HepG2 (cell line): ENCODE data around the gene NDUFB4. TPM values are rescaled to one million over a fixed set of nuclear protein-coding genes. Genes with fewer than 3 reads are reported as not detected.

Experiments
- ATAC-seq: fragments of 200-7000 bp; cut with Tn5 transposase; 3 replicates; pipeline ENCODE4 v1.9.1; 2020; ENCODE audit warnings: mild to moderate bottlenecking, moderate library complexity
- Bru-seq: library from RNA; stranded (reverse); fragments of 400-500 nt; gene quantifications from one replicate; lab custom pipeline; 2021; lab: Mats Ljungman, UMichigan
- BruChase-seq, 2 experiments: library from RNA; stranded (reverse); fragments of 400-500 nt; gene quantifications; one replicate each; lab custom pipeline; 2021; lab: Mats Ljungman, UMichigan
- BruUV-seq: library from RNA; stranded (reverse); fragments of 400-500 nt; replicated peaks from 2 replicates; lab custom pipeline; 2021; lab: Mats Ljungman, UMichigan
- CTCF ChIA-PET: fragments of 300-600 bp; formaldehyde crosslinking; extraction: SDS; loops from one replicate; lab custom pipeline; 2021; ENCODE audit warnings: low total read pairs, inconsistent platforms, low intra/inter-chr PET ratio; lab: Yijun Ruan, JAX
- POLR2A ChIA-PET: fragments of 350-600 bp; sonication (Branson Sonifier 250); formaldehyde crosslinking; loops from one replicate; lab custom pipeline; 2020; ENCODE audit warnings: antibody characterized with exemption, inconsistent platforms; lab: Yijun Ruan, JAX
- DNase-seq: peaks from one replicate; pipeline ENCODE4 v3.0.0-alpha.2; 2015; ENCODE audit warnings: low spot score
- FAIRE-seq: peaks from 3 replicates; lab custom pipeline; 2011; peaks lifted over from hg19 to GRCh38; lab: Jason Lieb, UNC
- H2AFZ ChIP-seq: one replicate; pipeline ENCODE4 v1.6.1; 2011; ENCODE audit warnings: low read length, inconsistent platforms
- H3K27ac ChIP-seq: fragments of 300-600 bp; 3 replicates; pipeline ENCODE4 v1.8.0; 2011; ENCODE audit warnings: mixed run types, mild to moderate bottlenecking, mixed read lengths, low read length, inconsistent platforms; ENCODE audit not compliant: insufficient read depth; ENCODE audit errors: extremely low read length
- H3K27me3 ChIP-seq, 2 experiments: fragments of 200-600 bp in 1 of 2; 2 replicates in 1 of 2; 3 replicates in 1 of 2; pipeline versions ENCODE4 v1.6.0 to v1.8.0; 2011; ENCODE audit warnings: low read length in 2 of 2, mild to moderate bottlenecking in 2 of 2, moderate library complexity in 2 of 2, inconsistent platforms in 1 of 2; ENCODE audit not compliant: insufficient read depth in 2 of 2, control insufficient read depth in 1 of 2
- H3K36me3 ChIP-seq, 2 experiments: fragments of 200-600 bp in 1 of 2; replicated peaks in 1 of 2; 2 replicates in 1 of 2; 3 replicates in 1 of 2; pipeline versions ENCODE4 v1.5.1 to v1.8.0; 2011; ENCODE audit warnings: low read length in 2 of 2, inconsistent platforms in 1 of 2; ENCODE audit not compliant: insufficient read depth in 2 of 2, control insufficient read depth in 1 of 2
- H3K4me1 ChIP-seq: 2 replicates; pipeline ENCODE4 v1.5.1; 2012; ENCODE audit warnings: low read length, inconsistent platforms; ENCODE audit not compliant: insufficient read depth
- H3K4me2 ChIP-seq: 2 replicates; pipeline ENCODE4 v1.6.0; 2011; ENCODE audit warnings: low read depth, low read length, inconsistent platforms
- H3K4me3 ChIP-seq, 3 experiments: fragments of 200-600 bp in 1 of 3; sonication (generic), shearing (Covaris generic) in 1 of 3; replicated peaks in 1 of 3; 2 replicates each; pipeline ENCODE4 v1.5.1; 2011 to 2016; ENCODE audit warnings: low read length in 3 of 3, inconsistent platforms in 2 of 3, low read depth in 2 of 3, mild to moderate bottlenecking in 2 of 3, control low read depth in 1 of 3, mixed read lengths in 1 of 3; ENCODE audit not compliant: insufficient read depth in 1 of 3
- H3K79me2 ChIP-seq: one replicate; pipeline ENCODE4 v1.6.1; 2011; ENCODE audit warnings: low read length, inconsistent platforms; ENCODE audit not compliant: insufficient read depth
- H3K9ac ChIP-seq: 2 replicates; pipeline ENCODE4 v1.6.0; 2011; ENCODE audit warnings: mild to moderate bottlenecking, low read depth, low read length, inconsistent platforms; ENCODE audit not compliant: insufficient read depth
- H3K9me3 ChIP-seq: 2 replicates; pipeline ENCODE4 v1.5.1; 2012; ENCODE audit warnings: mild to moderate bottlenecking, low read length
- H4K20me1 ChIP-seq: 2 replicates; pipeline ENCODE4 v1.6.0; 2011; ENCODE audit warnings: inconsistent platforms, mild to moderate bottlenecking, low read length, moderate library complexity; ENCODE audit not compliant: insufficient read depth
- ZNF362 ChIP-seq: sonication (generic); formaldehyde crosslinking; IDR thresholded peaks from 2 replicates; pipeline ENCODE4 v1.4.0; 2020; ENCODE audit warnings: missing genetic modification reagents, mild to moderate bottlenecking, borderline replicate concordance
- ZNF44 ChIP-seq: sonication (generic); formaldehyde crosslinking; IDR thresholded peaks from 2 replicates; pipeline ENCODE4 v1.5.1; 2020; ENCODE audit warnings: mild to moderate bottlenecking, missing genetic modification reagents
- ZNF556 ChIP-seq: sonication (generic); formaldehyde crosslinking; IDR thresholded peaks from 2 replicates; pipeline ENCODE4 v1.4.0; 2020; ENCODE audit warnings: mild to moderate bottlenecking, missing genetic modification reagents, borderline replicate concordance
- ZNF768 ChIP-seq: sonication (generic); formaldehyde crosslinking; IDR thresholded peaks from 2 replicates; pipeline ENCODE4 v1.4.0; 2020; ENCODE audit warnings: missing genetic modification reagents
- WGBS: methylation state at CpG from one replicate; pipeline ENCODE4 v1.1.6; 2017; ENCODE audit warnings: low lambda C conversion rate; 5-methylcytosine and 5-hydroxymethylcytosine counted together
- in situ Hi-C: cut with HindIII; loops from 2 replicates; pipeline ENCODE4 v1.10.0; 2017; ENCODE audit warnings: low pct_unique_long_range_greater_than_20kb; ENCODE audit not compliant: extremely low pct_ligation_motif_present
- intact Hi-C: fragments of 100-400 bp; cut with micrococcal nuclease; formaldehyde crosslinking; loops from one replicate; pipeline ENCODE4 v1.10.0; 2022; ENCODE audit not compliant: unreplicated experiment
- long read RNA-seq, 2 experiments: library from RNA in 1 of 2; library from polyadenylated mRNA in 1 of 2; stranded (forward) in 1 of 2; unstranded in 1 of 2; transcript quantifications; one replicate each; pipeline ENCODE4 v2.0.0, GENCODE V29; 2019 to 2022
- polyA minus RNA-seq, 3 experiments: library from RNA; depleted of rRNA, polyadenylated mRNA; stranded (reverse); fragments of >200 nt; gene quantifications; 2 replicates each; pipeline ENCODE4 v1.2.3, GENCODE V29; 2011; ENCODE audit warnings: low replicate concordance in 1 of 3
- polyA plus RNA-seq, 8 experiments: library from polyadenylated mRNA; depleted of rRNA in 3 of 8; stranded (reverse) in 7 of 8; unstranded in 1 of 8; fragments of >200 nt; fragmentation: Illumina TruSeq in 4 of 8; extraction: Trizol in 4 of 8; gene quantifications; 2 replicates each; pipeline versions ENCODE4 v1.2.1 to v1.2.3, GENCODE V29; 2011 to 2016; ENCODE audit warnings: low read depth in 4 of 8, missing spikeins in 1 of 8, mixed read lengths in 1 of 8; ENCODE audit not compliant: insufficient read depth in 1 of 8
- total RNA-seq, 5 experiments: library from RNA; depleted of rRNA; stranded (reverse); fragments of >200 nt; fragmentation: Illumina TruSeq; extraction: Trizol; gene quantifications; 2 replicates each; pipeline ENCODE4 v1.2.3, GENCODE V29; 2016; ENCODE audit warnings: low read depth in 1 of 5
- TF ChIP-seq, protein P1 (sequence below): sonication (generic); formaldehyde crosslinking; IDR thresholded peaks from 2 replicates; pipeline ENCODE4 v1.4.0; 2020; ENCODE audit warnings: mild to moderate bottlenecking, missing genetic modification reagents
- TF ChIP-seq, protein P2 (sequence below): sonication (generic); formaldehyde crosslinking; IDR thresholded peaks from 2 replicates; pipeline ENCODE4 v1.4.0; 2020; ENCODE audit warnings: missing genetic modification reagents

Gene NDUFB4
- 115 and 117 TPM in 2 replicates for total RNA-seq (2016; rRNA removed; fragmentation: Illumina TruSeq; extraction: Trizol)
- total RNA-seq (2016; cell fraction: cytosol; rRNA removed; fragmentation: Illumina TruSeq; extraction: Trizol; ENCODE audit: low read depth) = 39.9 and 43.6 TPM in 2 replicates
- total RNA-seq (2016; cell fraction: insoluble cytoplasmic fraction; rRNA removed; fragmentation: Illumina TruSeq; extraction: Trizol) = 110 and 124 TPM in 2 replicates
- 33.6 and 35.8 TPM in 2 replicates for total RNA-seq (2016; cell fraction: membrane; rRNA removed; fragmentation: Illumina TruSeq; extraction: Trizol)
- total RNA-seq (2016; cell fraction: nucleus; rRNA removed; fragmentation: Illumina TruSeq; extraction: Trizol) = 55.5 and 56.1 TPM in 2 replicates
- 114 and 116 TPM in 2 replicates for polyA plus RNA-seq (2011; rRNA removed)
- polyA plus RNA-seq (2011; cell fraction: cytosol; rRNA removed) = 159 and 174 TPM in 2 replicates
- polyA plus RNA-seq (2011; cell fraction: nucleus; rRNA removed) = 62.2 and 63.2 TPM in 2 replicates
- polyA plus RNA-seq (2012) = 93.3 and 104 TPM in 2 replicates
- polyA plus RNA-seq (2016; cell fraction: cytosol; fragmentation: Illumina TruSeq; extraction: Trizol; ENCODE audit: low read depth) = 81.3 and 104 TPM in 2 replicates
- 235 and 273 TPM in 2 replicates for polyA plus RNA-seq (2016; cell fraction: insoluble cytoplasmic fraction; fragmentation: Illumina TruSeq; extraction: Trizol; ENCODE audit: low read depth)
- polyA plus RNA-seq (2016; cell fraction: membrane; fragmentation: Illumina TruSeq; extraction: Trizol; ENCODE audit: low read depth) = 63.4 and 67.0 TPM in 2 replicates
- polyA plus RNA-seq (2016; cell fraction: nucleus; fragmentation: Illumina TruSeq; extraction: Trizol; ENCODE audit: insufficient read depth, low read depth) = 131 and 145 TPM in 2 replicates
- polyA minus RNA-seq (2011; rRNA and poly(A)+ RNA removed; ENCODE audit: low replicate concordance) = 56.8 and 189 TPM in 2 replicates
- polyA minus RNA-seq (2011; cell fraction: cytosol; rRNA and poly(A)+ RNA removed) = 65.4 and 78.7 TPM in 2 replicates
- polyA minus RNA-seq (2011; cell fraction: nucleus; rRNA and poly(A)+ RNA removed) = 34.8 and 40.0 TPM in 2 replicates
- Bru-seq, nascent RNA = percentile 95 among the genes with signal in this experiment
- BruChase-seq, experiment 1, labeled RNA remaining after a 6-hour chase = percentile 92 among the genes with signal in this experiment
- percentile 89 among the genes with signal in this experiment for BruChase-seq, experiment 2, labeled RNA remaining after a 2-hour chase
- long read RNA-seq, experiment 1, transcript NDUFB4-201 (3 exons, 671 nt) = major isoform, 163 of 169 reads
- long read RNA-seq, experiment 1, partial matches to known transcripts = 0 of 169 reads
- long read RNA-seq, experiment 1, other reads (novel, unspliced or antisense) = 3 of 169 reads
- long read RNA-seq, experiment 2, transcript NDUFB4-201 (3 exons, 671 nt) = major isoform, 171 of 187 reads
- long read RNA-seq, experiment 2, partial matches to known transcripts = 0 of 187 reads
- long read RNA-seq, experiment 2, other reads (novel, unspliced or antisense) = 15 of 187 reads

DNA sequence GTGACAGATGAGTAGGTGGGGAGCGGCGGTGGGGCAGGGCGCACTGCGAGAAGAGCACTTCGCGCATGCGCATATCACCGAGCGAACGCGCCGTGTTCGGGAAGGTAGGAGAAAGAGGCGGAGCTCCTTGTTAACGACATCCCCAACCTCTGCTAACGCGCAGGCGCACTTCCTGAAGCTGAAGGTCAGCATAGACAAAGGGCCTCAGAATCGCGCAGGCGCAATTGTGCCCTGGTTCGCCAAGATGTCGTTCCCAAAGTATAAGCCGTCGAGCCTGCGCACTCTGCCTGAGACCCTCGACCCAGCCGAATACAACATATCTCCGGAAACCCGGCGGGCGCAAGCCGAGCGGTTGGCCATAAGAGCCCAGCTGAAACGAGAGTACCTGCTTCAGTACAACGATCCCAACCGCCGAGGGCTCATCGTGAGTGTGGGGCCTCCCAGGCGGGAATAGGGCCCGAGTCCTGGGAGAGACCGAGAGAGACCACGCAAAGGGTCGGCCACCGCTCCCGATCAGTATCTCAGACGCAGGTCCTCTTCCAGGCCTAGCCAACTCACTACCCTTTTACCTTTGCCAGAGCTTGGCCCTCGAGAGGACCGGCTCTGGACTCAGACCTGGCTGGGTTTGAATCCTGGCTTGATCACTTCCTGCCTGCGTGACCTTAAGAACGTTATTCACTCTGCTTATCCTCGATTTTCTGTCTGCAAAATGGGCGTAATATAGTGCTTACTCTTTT lies at the start of gene NDUFB4:
Gene NDUFB4, plus strand, starts transcription at position 221 of the 737 bp plus-strand sequence. Its CDS starts 24 bp downstream, at position 245.
- peaks cover 0 to 3% of the 10 kb centered on the region in 2 experiments; a peak in 1 of 5 replicates for H3K27me3 ChIP-seq
- no peaks in the 10 kb centered on the region for H3K9me3 ChIP-seq
- in situ Hi-C loops (no loop called here), intact Hi-C loops (no loop called here)
- WGBS = 2% methylated on average over 19 of the region's 53 CpGs
- TSS peak; percentile 75 for BruUV-seq
- peak within 1 kb of the TSS; percentile 94 for H3K4me2 ChIP-seq
- H3K79me2 ChIP-seq = peaks cover 27% of the 10 kb centered on the region
- H4K20me1 ChIP-seq = no peaks in the 10 kb centered on the region
- H3K36me3 ChIP-seq = peaks cover 0 to 3% of the 10 kb centered on the region in 2 experiments; a peak in 1 of 5 replicates
- ChIA-PET CTCF (no interaction called here), POLR2A (interaction anchor here (0.7 to 2.3 kb wide), 15 partner anchors 9 to 1098 kb away, joined by 3 to 11 read pairs (median 4); partner anchors contain the start of genes GTF2E1, HGD, LRRC58 and RABL3)
- peak within 1 kb of the TSS; percentile 94 for H2AFZ ChIP-seq
- FAIRE-seq (peak; percentile 99), ATAC-seq (peak; percentile 97), DNase-seq (peak; percentile 98)
- H3K4me1 ChIP-seq = peaks cover 37% of the 10 kb centered on the region
- H3K27ac ChIP-seq = peak within 1 kb of the TSS; percentile 83
- H3K4me3 ChIP-seq = peak within 1 kb of the TSS; percentile 77 to 100 (median 97)
- H3K9ac ChIP-seq = peak within 1 kb of the TSS; percentile 95
- TF ChIP-seq, protein P1, sequence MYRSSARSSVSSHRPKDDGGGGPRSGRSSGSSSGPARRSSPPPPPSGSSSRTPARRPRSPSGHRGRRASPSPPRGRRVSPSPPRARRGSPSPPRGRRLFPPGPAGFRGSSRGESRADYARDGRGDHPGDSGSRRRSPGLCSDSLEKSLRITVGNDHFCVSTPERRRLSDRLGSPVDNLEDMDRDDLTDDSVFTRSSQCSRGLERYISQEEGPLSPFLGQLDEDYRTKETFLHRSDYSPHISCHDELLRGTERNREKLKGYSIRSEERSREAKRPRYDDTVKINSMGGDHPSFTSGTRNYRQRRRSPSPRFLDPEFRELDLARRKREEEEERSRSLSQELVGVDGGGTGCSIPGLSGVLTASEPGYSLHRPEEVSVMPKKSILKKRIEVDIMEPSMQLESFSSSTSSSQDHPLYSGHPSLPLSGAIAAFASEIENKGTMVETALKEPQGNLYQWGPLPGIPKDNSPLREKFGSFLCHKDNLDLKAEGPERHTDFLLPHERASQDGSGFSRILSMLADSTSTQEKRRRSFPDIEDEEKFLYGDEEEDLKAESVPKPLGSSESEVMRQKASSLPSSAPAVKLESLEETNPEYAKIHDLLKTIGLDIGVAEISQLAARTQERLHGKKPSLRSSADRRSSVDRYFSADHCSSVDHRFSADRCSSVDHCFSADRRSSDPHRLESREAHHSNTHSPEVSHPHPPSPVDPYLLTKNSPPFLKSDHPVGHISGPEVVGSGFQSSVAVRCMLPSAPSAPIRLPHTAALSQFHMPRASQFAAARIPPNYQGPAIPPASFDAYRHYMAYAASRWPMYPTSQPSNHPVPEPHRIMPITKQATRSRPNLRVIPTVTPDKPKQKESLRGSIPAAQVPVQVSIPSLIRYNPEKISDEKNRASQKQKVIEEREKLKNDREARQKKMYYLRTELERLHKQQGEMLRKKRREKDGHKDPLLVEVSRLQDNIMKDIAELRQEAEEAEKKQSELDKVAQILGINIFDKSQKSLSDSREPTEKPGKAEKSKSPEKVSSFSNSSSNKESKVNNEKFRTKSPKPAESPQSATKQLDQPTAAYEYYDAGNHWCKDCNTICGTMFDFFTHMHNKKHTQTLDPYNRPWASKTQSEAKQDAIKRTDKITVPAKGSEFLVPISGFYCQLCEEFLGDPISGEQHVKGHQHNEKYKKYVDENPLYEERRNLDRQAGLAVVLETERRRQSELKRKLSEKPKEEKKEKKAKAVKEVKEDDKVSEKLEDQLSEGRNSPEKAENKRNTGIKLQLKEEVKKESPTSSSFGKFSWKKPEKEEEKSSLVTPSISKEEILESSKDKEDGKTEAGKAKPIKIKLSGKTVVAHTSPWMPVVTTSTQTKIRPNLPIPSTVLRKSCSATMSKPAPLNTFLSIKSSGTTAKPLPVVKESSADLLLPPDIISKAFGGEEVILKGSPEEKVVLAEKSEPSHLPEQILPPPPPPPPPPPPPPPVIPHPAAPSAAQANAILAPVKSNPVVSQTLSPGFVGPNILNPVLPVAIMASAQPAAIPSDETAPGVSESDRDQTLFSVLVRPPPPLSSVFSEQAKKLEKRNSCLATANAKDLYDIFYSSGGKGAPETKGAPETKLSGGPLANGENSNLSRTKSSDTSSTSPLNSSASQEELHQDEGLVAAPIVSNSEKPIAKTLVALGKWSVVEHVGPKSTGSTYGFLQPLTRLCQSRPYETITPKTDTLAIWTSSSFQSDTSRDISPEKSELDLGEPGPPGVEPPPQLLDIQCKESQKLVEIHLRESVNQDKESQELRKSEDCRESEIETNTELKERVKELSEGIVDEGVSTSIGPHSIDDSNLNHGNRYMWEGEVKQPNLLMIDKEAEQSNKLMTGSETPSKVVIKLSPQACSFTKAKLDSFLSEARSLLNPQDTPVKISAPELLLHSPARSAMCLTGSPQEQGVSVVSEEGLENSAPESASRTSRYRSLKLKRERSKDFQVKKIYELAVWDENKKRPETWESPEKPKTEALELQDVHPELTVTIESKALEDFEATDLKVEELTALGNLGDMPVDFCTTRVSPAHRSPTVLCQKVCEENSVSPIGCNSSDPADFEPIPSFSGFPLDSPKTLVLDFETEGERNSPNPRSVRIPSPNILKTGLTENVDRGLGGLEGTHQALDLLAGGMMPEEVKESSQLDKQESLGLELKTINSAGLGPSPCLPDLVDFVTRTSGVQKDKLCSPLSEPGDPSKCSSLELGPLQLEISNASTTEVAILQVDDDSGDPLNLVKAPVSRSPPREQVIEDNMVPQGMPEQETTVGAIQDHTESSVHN = 0 out of 2 replicates have a peak, but pooled peaks have one; percentile 60
- TF ChIP-seq ZNF44 (CRISPR knock-in tag) (peak; percentile 69; the same call in 1 of the 2 replicates), ZNF362 (CRISPR knock-in tag) (no peak), ZNF556 (peak; percentile 75), ZNF768 (peak; percentile 6; the same call in 1 of the 2 replicates)
- TF ChIP-seq, protein P2, sequence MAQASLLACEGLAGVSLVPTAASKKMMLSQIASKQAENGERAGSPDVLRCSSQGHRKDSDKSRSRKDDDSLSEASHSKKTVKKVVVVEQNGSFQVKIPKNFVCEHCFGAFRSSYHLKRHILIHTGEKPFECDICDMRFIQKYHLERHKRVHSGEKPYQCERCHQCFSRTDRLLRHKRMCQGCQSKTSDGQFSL (CRISPR knock-in tag) = no peak
